HG03108 (cell line): ENCODE results near the gene POC1A.
"Not testable (repeated sequence)": the region's sequence is repeated elsewhere in the genome, so short reads cannot be mapped to it uniquely, and the experiment has no call there.

Experiments
- ATAC-seq: cut with Tn5 transposase; IDR thresholded peaks from one replicate; pipeline ENCODE4 v1.9.1; 2021; ENCODE audit warnings: moderate library complexity; ENCODE audit not compliant: unreplicated experiment

POC1A gene

DNA sequence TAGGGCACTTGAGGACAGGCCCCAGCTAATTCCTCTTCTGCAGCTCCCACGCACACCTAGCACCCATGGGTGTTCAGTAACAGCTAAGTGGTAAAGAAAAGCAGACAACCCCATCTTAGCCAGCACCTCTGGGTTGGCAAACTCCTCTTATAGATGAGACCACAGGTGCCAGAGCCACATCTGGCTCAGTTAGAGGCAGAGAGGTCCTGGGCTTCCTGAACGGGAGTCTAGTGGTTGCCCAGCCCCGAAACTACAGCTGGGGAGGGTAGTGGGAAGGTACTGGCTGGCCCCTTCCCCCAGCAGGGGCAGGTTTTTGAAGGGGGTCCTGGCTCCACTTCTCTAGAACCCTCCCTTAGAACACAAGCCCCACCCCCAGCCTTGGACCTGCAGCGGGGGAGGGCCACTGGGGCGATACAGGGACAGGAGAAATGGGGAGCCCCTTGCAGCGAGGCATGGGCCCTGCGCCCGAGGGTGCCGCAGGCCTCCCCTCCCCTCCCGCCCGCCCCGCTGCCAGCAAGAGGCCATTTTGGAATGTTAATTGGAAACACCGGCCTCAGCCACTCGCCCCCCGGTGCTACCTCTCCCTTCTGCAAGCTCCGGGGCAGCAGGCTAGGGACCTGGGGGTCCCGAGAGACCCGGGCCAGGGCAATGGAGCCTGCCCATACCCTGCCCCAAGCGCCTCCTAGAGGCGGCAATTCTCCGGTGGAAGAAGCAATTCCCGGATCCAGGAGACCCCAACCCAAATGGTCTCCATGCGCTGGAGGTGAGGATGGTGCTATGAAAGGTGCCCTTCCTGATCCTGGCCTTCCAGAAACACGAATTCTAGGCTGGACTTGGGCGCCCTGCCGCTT lies 99.3 kb downstream of the POC1A start:
- no peak for ATAC-seq

DNA sequence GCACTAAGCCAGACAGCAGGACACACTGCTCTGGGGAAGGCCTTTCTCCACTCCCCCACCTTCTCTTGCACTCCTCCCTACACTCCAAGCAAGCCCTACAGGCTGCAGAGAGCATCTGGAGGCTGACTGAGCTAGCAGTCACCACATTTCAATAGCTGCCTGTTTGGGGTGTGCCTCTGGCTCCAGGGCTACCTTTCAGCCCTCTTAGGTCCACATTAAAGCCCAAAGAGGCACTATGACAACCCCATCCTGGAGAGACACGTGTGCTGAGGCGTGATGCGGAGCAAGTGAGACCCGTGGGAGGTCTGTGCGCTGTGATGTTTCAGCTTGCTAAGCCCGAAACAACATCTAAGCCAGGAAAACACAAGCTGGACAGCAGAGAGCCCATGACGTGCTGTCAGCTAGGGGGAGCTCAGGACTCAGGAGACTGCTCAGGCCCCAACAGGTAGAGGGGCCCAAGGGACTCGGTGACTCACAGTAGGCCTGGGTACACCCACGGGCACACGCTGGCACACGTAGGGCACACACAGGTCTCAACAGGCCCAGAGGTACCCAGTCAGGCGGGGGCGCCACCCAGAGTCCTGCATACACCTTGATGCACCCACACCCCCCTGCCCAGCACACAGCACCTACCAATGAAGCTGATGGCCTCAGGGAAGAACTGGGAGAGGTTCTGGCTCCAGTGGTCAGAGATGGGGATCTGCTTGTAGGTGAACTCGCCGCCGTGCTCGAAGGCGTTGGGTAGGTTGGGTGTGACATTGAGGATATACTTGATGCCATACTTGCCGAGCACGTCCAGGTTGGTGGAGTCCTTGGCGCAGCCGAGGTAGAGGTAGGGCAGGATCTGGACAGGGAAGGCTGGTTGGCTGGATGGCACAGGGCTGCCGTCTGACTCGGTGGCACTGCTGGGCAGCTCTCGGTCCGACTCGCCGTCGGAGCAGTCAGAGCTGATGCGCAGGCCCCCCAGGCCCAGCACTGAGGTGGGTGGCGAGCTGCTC lies 100.6 kb downstream of the POC1A start:
- ATAC-seq: peak; percentile 16

DNA sequence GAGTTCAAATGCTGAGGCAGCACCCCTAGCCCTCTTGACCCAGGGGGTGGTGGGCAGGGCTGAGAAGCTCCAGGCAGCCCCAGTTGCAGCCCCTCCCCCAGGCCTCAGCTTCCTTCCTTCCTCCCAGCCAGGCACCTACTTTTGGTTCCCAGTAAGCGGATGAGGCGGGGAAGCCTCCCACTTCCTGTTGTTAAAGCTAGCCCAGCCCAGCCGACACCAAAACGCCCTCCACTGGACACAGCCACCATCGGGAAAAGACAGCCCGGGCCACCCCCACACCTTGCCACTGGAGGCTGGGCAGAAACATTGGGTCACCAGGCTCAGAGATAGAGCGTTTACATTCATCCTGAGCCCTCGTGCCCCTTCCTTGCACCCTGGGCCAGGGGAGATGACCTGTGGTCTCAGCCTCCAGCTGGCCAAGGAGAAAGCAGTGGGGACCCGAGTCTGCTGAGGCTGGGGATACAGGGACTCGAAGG lies 101.4 kb downstream of the POC1A start:
- no peak for ATAC-seq

DNA sequence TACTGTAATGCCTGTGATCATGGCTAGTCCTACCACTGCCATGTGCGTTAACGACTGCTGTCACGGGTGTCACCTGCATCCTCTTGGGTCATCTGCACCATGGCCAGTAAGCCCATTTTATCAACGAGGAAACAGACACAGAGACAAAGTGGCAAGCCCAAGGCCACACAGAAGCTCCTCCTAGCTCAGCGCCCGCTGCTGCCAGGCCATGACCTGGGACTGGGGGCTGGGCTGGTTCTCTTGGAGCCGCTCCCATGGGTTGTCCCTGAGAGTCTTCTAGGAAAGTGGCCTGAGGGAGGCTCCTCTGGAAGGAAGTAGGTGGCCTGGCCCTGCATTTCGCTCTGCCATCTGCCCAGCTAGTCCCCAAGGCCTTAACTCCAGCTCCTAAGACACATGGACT lies 102.8 kb downstream of the POC1A start:
- ATAC-seq: no peak

DNA sequence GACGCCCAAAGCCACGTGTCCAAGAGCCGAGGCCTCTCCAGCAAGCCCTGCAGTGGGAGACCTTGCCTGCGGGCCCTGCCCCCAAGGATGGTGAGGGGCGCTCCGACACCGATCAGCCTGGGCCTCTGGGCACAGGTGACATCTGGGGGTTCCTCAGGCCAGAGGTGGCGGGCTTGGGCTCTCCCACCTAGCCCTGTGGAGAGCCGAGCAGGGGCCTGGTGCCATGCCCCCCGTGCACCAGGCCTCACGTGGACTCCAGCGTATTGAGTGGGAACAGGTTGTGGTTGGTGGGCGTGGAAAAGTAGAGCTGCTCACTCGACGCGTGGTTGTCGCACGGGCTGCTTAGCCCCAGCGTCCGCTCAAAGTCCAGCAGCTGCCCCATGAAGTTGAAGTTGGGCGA lies 103.7 kb downstream of the POC1A start:
- ATAC-seq: no peak

DNA sequence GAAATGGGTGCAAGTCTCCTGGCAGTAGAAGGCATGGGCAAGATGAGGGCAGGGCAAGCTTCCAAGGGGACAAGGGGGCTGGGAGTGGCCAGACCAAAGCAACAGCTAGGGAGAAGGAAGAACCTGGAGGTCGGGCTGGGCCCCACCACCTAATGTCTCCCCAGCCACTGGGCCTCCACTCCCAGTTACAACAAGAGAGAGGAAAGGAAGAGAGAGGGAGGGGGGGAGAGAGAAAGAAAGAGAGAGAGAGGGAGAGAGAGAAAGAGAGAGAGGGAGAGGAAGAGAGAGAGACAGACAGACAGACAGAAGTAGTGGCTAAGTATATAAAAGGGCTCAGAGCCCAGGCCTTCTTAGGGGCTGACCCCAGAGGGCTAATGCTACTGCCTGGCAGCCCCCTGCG lies 104.7 kb downstream of the POC1A start:
- no peak for ATAC-seq

DNA sequence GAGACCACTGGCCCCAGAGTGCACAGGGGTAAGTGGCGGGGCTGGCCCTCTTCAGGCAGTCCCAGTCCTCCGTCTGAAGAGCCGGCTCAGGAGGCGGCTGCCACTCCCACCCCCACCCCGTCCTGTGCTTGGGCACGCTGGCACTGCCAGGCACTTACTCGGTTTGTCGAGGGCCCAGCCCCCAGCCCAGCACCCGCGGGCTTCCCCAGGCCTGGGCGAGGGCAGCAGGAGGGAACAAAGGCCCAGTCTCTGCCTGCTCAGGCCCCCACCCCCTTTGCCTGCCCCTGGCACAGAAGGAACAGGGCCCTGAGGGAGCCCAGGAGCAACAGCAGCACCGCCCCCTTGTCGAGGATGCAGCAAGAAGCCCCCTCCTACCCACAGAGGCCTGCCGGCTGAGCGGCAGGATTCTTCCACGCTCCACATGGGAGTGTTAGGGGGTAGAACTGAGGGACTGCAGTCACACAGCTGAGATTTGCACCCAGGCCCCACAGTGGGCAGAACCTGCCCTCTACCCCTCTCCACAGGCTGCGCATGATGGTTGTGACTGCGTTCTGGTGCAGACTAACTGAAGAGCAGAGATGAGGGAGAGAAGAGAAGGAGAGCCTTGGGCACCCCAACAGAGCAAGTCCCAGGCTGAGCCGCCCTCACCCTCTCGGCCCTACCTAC lies 106.8 kb downstream of the POC1A start:
- ATAC-seq: no peak

DNA sequence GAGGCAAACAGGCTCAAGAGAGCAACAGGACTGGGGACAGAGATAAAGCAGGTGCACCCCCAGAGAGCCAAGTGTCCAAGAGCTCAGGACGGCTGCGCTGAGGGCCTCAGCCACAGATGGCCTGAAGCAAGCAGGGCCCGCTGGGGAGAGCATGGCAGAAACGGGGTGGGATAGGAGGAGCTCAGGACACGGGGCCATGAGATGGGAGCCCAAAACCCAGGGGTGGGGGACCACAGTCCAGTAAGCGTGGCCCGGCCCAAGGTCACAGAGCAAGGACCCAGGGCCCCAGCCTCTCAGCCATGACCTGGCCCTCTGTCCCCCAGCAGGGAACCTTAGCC lies 107.4 kb downstream of the POC1A start:
- ATAC-seq: no peak

DNA sequence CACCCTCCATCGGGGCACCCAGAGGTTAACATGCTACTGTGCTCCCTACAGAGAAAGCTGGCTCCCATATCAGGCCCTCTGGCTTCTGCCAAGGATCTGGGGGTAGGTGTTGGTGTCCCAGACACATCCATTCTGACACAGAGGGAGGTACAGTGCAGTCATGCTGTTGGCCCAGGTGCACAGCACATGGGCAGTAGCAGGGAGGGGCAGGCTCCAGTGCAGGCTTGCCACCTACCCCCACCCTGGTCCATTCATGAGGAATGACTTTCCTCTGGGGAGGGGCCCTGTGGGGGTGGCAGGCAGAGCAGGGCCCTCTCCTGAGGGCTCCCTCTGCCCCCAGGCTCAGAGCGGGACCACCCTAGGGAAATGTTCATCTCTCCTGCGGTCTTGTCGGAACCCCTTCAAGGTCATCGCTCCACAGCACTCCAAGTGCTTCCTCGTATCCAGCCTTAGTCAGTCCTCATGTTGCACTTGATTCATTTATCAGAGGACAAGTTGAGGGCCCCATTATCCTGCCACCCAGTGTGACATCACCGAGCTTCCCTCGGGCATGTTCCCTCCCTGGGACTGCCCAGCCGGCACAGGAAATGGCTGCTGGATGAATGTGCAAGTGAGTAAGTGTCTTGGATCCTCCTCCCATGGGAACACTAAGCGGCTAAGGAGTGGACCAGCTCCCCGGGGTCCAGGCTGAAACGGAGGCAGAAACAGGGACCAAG lies 107.9 kb downstream of the POC1A start:
- ATAC-seq: no peak

DNA sequence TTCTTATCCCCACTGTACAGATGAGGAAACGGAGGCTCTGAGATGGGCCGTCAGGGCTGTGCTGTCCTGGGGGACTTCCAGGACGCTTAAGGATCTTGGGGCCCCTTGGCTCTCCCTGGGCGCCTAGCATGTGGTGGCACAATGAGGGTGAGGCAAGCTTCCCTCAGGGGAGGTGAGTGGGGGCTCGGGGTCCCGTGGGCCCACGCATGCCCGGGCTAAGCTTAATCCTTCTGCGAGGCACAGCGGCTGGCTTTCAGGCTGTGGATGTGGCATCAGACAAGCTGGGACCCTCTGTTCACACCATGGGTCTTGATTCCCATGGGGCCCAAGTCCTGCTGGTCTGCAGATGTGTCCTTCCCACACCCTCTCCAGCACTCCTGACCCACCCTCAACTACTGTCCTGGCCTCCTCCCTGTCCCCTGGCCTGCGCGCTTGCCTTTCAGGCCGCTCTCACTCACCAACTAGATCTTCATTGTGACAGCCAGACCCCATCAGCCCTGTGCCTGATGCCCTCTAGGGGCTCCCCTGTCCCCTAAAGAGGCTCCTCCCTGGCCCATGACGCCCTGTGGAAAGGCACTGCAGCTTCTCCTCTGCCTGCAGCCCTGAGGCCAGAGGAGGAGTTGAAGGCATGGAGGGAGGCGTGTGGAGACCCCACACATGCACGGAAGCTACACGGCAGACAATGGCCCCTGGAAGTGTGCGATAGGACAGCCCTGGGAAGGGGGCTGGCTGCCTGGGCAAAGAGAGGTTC lies 109.2 kb downstream of the POC1A start:
- ATAC-seq: no peak

DNA sequence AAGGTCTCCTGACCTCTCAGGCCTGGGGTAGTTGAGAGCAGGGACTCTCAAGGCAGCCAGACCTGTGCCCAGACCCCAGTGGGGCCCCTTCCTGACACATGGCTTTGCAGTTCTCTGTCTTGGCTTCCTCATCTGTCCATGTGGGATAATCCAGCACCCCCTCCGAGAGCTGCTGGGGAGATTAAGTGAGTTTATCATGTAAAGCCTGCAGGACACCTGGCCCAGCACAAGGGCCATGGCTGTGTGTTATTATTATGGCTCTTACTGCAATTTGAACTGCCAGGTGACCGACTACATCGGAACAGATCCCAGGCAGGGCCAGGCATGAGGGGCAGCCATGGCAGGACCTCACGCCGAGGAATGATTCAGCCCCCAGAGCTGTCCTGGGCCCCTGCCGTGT lies 110.5 kb downstream of the POC1A start:
- no peak for ATAC-seq

DNA sequence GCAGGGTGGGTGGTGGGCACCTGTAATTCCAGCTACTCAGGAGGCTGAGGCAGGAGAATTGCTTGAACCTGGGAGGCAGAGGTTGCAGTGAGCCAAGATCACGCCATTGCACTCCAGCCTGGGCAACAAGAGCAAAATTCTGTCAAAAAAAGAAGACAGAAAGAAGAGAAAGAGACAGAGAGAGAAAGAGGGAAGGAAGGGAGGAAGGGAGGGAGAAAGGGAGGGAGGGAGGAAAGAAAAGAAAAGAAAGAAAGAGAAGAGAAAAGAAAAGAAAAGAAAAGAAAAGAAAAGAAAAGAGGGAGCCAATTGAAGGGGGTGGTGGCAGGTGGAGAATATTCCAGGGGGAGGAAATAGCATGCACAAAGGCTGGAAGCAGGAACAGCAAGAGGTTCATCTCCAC lies 111.2 kb downstream of the POC1A start:
- not testable (repeated sequence) for ATAC-seq

DNA sequence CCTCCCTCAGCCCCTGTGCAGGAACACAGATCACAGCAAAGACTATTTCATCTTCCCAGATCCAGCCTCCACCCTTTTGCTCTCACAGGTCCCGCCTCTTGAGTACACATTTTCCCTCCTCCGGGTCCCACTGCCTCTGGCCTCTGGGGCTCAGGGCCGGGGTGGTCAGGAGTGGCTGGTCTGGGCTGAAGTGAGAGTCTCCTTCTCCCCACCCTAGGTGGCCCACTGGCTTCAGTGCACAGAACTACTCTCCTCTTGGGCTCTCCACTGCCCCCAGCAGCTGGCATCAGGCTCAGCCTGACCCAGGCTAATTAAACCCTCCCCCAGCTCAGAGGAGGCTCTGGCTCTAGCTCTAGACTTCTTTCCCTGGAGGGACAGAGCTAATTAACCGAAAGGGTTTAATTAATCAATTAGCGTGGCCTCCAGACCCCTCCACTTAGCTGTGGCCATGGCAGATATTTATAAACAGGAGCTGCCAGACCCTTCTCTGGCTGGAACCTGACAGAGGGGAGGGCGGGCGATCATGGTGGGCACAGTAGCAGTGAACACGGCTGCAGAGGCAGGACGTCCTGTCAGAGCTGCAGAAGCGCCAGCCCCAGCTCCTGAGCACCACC lies 113.0 kb downstream of the POC1A start:
- no peak for ATAC-seq

DNA sequence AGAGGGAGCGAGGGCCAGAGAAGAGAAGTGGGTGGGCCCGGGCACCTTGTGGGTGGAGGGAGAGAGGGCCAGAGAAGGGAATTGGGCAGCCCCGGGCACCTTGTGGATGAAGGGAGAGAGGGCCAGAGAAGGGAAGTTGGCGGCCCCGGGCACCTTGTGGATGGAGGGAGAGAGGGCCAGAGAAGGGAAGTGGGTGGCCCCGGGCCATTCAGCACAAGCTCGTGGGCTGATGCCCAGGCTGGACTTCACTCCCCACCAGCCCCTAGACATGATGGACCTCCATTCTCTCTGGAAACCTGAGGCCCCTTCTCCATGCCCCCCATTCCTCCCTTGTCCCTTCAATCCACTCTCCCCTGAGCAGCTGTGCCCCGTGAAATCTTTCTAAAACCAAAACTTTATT lies 113.6 kb downstream of the POC1A start:
- ATAC-seq: no peak

DNA sequence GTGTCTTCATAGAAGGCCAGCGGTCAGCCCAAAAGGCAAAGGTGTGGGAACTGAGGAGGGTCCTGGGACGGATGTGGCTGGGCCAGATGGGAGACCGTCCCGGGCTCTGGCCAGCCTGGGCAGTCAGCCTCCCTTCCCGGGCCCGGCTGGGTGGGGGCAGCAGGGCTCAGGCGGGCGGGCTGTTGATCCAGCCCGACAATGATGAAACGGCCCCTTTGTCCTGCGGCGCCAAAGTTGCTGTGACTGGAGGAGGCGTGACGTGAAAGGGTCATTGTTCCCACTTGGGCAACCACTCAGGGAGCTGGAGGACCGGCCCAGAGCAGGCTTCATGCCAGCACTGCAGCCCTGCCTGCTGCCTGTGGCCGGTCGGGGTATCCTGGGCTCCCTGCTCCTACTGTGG lies 114.4 kb downstream of the POC1A start:
- ATAC-seq: no peak

DNA sequence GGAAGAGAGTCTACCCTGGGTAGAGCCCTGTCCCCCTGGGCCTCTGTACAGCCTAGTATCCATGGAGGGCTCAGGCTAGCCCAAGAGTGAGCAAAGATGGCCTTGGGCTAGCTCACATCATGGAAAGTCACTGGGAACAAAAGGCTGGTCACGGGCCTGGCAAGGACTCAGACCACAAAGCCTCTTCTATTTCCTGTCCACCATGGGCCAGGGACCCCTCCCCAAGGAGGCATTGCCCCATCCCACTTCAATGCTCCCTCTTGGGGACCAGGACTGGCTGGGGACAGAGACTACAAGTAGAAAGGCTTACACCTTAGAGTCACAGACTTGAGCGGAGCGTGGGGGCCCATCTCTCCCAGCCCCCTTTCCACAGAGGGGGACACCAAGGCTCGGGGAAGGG lies 114.8 kb downstream of the POC1A start:
- no peak for ATAC-seq

DNA sequence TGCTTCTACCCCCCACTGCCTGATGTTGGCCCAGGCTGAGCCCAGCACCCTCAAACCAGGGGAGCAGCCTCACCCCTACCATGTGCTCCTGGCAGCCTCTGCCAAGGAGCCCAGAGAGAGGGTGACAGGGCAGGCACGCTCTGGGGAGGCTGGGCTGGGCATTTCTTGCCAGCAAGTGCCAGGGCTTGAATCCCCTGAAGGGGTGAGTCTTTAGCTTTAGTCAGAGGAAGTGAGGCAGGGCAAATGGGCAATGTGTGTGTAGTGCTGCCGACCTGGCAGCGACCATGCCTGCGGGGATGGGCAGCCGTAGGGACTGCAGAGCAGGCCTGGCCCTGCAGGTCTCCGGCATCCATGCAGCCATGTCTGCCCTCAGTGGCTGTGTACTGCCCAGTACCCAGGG lies 116.0 kb downstream of the POC1A start:
- no peak for ATAC-seq

DNA sequence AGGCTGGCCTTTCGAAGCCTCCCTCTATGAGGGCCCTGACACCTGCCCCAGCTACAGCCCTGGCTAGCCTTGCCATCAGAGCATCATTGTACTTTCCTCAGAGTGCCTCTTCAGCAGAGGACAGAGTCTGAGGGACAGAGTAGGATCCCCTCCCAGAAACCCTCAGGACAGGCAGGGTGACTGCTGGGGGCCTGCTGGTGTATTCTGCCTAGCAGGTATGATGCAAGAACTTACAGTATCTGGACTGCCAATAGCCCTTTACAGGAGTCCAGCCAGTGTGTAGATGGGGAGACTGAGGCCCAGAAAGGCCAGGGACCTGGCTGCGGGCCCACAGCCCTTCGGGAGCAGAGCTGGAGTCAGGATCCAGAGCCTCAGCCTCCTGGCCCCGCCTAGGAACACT lies 116.9 kb downstream of the POC1A start:
- ATAC-seq: no peak

DNA sequence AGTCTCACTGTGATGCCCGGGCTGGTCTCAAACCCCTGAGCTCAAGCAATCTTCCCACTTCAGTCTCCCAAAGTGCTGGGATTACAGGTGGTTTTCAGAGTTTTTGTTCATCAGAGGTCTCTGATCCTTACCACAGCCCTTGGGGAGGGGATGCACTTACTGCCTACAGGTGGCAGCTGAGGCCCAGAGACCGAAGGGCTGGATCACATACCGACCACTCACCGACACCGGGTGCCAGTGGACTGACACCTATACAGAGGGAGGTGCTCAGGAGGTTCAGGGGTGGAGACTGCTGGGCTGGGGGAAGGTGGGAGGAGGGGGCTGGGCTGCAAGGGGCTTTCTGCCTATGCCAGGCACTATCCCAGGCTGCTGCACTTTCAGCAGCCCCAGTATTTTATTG lies 117.4 kb downstream of the POC1A start:
- no peak for ATAC-seq
